ENCODE measurements around the gene RYR1. TPM values are rescaled to one million over a fixed set of nuclear protein-coding genes. Genes with fewer than 3 reads are reported as not detected.

RYR1 gene
- total RNA-seq, 8 experiments from 2014 or later, result 1.4 to 4.7 (median 1.8) TPM

Other genes with a start within 250 kb of the RYR1 start
- 10 to 100 TPM in 5 of 8 experiments, 1 to 10 TPM in 3; 1.3 to 60.4 (median 25.9) TPM for gene DPF1, start 209.5 kb upstream of the RYR1 start, total RNA-seq
- 10 to 100 TPM in 2 of 8 experiments, 1 to 10 TPM in 4, not detected in 2; 1.2 to 12.1 (median 4.5) TPM for gene PPP1R14A, start 177.3 kb upstream of the RYR1 start, total RNA-seq
- gene SPINT2, start 169.1 kb upstream of the RYR1 start, total RNA-seq, result 10 to 100 TPM in 5 of 8 experiments, 1 to 10 TPM in 1, under 1 TPM in 2; 0.59 to 46.2 (median 24.6) TPM
- 1 to 10 TPM in 1 of 8 experiments, not detected in 7; 2.4 TPM for gene C19orf33, start 129.4 kb upstream of the RYR1 start, total RNA-seq
- 100 to 1,000 TPM in 2 of 8 experiments, 10 to 100 TPM in 6; 38.3 to 283 (median 81.1) TPM for gene YIF1B, start 117.7 kb upstream of the RYR1 start, total RNA-seq
- gene KCNK6, start 113.8 kb upstream of the RYR1 start, total RNA-seq, result 1 to 10 TPM in 3 of 8 experiments, under 1 TPM in 5; 0.38 to 5.7 (median 0.65) TPM
- 10 to 100 TPM in 2 of 8 experiments, 1 to 10 TPM in 6; 1.6 to 14.5 (median 4.4) TPM for gene CATSPERG, start 97.9 kb upstream of the RYR1 start, total RNA-seq
- 100 to 1,000 TPM; 165 to 302 (median 214) TPM for gene PSMD8, start 59.1 kb upstream of the RYR1 start, total RNA-seq
- gene GGN, start 45.7 kb upstream of the RYR1 start, total RNA-seq, result 1 to 10 TPM in 6 of 8 experiments, under 1 TPM in 2; 0.41 to 3.2 (median 1.5) TPM
- gene SPRED3, start 45.0 kb upstream of the RYR1 start, total RNA-seq, result 1 to 10 TPM in 7 of 8 experiments, under 1 TPM in 1; 0.87 to 7.6 (median 3.8) TPM
- 10 to 100 TPM in 6 of 8 experiments, 1 to 10 TPM in 2; 7.8 to 13.6 (median 12.2) TPM for gene FAM98C, start 30.6 kb upstream of the RYR1 start, total RNA-seq
- under 1 TPM; 0.09 to 0.66 (median 0.32) TPM for gene RASGRP4, start 7.5 kb upstream of the RYR1 start, total RNA-seq
- 1 to 10 TPM; 1.4 to 8.6 (median 2.1) TPM for gene MAP4K1, start 184.3 kb downstream of the RYR1 start, total RNA-seq
- gene EIF3K, start 185.5 kb downstream of the RYR1 start, total RNA-seq, result 100 to 1,000 TPM; 285 to 408 (median 333) TPM
- 100 to 1,000 TPM in 3 of 8 experiments, 10 to 100 TPM in 5; 31.6 to 251 (median 83.9) TPM for gene ACTN4, start 214.0 kb downstream of the RYR1 start, total RNA-seq

All from motor neuron (in vitro differentiated cells).